AG09309 (cell line): ENCODE measurements around the gene STRBP.

ENCODE experiments used
- DNase-seq: peaks from one replicate; pipeline ENCODE4 v3.0.0-alpha.2; 2010; ENCODE audit warnings: low read depth
- H3K4me3 ChIP-seq: 2 replicates; pipeline ENCODE4 v1.5.1; 2011; ENCODE audit warnings: mild to moderate bottlenecking, low read depth, low read length, moderate library complexity; ENCODE audit not compliant: control insufficient read depth
- CTCF ChIP-seq: IDR thresholded peaks from 2 replicates; pipeline ENCODE4 v1.5.1; 2011; ENCODE audit warnings: mild to moderate bottlenecking, low read depth, low read length, inconsistent platforms; ENCODE audit not compliant: insufficient read depth, control insufficient read depth; ENCODE audit errors: missing control alignments

The STRBP gene

GRCh38 chr9:123268465-123269259, at the start of gene STRBP:
Gene STRBP, minus strand, starts transcription at chr9:123268586. Its CDS starts 84,452 bp downstream, at chr9:123184134.
- H3K4me3 ChIP-seq = peak within 1 kb of the TSS; percentile 61
- DNase-seq = no peak
- TF ChIP-seq CTCF = no peak

GRCh38 chr9:123316053-123316718, 47.8 kb upstream of the STRBP start:
- DNase-seq = no peak
- TF ChIP-seq CTCF = no peak
- H3K4me3 ChIP-seq = no peak overlapping the region

- TF ChIP-seq CTCF = no peak
- H3K4me3 ChIP-seq = no peak overlapping the region
- DNase-seq = no peak
Measured at GRCh38 chr9:123315635-123316034, 47.2 kb upstream of the STRBP start.

- no peak for DNase-seq
- no peak for TF ChIP-seq CTCF
- H3K4me3 ChIP-seq = no peak overlapping the region
Measured at GRCh38 chr9:123314617-123315016, 46.2 kb upstream of the STRBP start.

- H3K4me3 ChIP-seq = no peak overlapping the region
- TF ChIP-seq CTCF = no peak
- no peak for DNase-seq
Measured at GRCh38 chr9:123312306-123312877, 44.0 kb upstream of the STRBP start.

- H3K4me3 ChIP-seq = no peak overlapping the region
- TF ChIP-seq CTCF = no peak
- DNase-seq = no peak
Measured at GRCh38 chr9:123311250-123311752, 42.9 kb upstream of the STRBP start.
